Endothelial cell of umbilical vein (primary cell): ENCODE results near the gene TMEM63B. TPM values are rescaled to one million over a fixed set of nuclear protein-coding genes. Genes with fewer than 3 reads are reported as not detected.

Experiments used
- BruUV-seq: library from RNA; stranded (reverse); fragments of 400-500 nt; replicated peaks from 2 replicates; lab custom pipeline; 2021; lab: Mats Ljungman, UMichigan
- CTCF ChIA-PET: fragments of 300-600, 350-600 bp; sonication (Branson Sonifier 250); formaldehyde crosslinking; loops from one replicate; lab custom pipeline; 2021; ENCODE audit warnings: antibody characterized with exemption, inconsistent platforms; lab: Charles Lee
- POLR2A ChIA-PET: fragments of 300-600, 350-600 bp; sonication (Branson Sonifier 250); formaldehyde crosslinking; loops from one replicate; lab custom pipeline; 2021; ENCODE audit warnings: antibody characterized with exemption, inconsistent platforms; lab: Charles Lee
- DNase-seq: peaks from one replicate; pipeline ENCODE4 v3.0.0-alpha.2; 2011; ENCODE audit warnings: low read depth, low spot score
- FAIRE-seq: peaks from 2 replicates; lab custom pipeline; 2011; peaks lifted over from hg19 to GRCh38; lab: Jason Lieb, UNC
- H2AFZ ChIP-seq: 2 replicates; pipeline ENCODE4 v1.6.0; 2012; ENCODE audit warnings: low read depth, low read length, control low read depth, inconsistent platforms
- H3K27ac ChIP-seq: 2 replicates; pipeline ENCODE4 v1.5.1; 2011; ENCODE audit warnings: low read depth, mild to moderate bottlenecking, control low read depth, low read length, moderate library complexity; ENCODE audit not compliant: insufficient read depth
- H3K27me3 ChIP-seq, 2 experiments: 2 replicates each; pipeline versions ENCODE4 v1.6.0 to v1.6.1; 2011; ENCODE audit warnings: low read length in 2 of 2, mixed read lengths in 1 of 2; ENCODE audit not compliant: control insufficient read depth in 2 of 2, insufficient read depth in 2 of 2
- H3K36me3 ChIP-seq, 2 experiments: 2 replicates in 1 of 2; 3 replicates in 1 of 2; pipeline ENCODE4 v1.5.1; 2011; ENCODE audit warnings: low read length in 2 of 2, mild to moderate bottlenecking in 1 of 2, moderate library complexity in 1 of 2; ENCODE audit not compliant: control insufficient read depth in 2 of 2, insufficient read depth in 2 of 2; ENCODE audit errors: extremely low read depth in 1 of 2
- H3K4me1 ChIP-seq: 3 replicates; pipeline ENCODE4 v1.5.1; 2011; ENCODE audit warnings: mild to moderate bottlenecking, low read length; ENCODE audit not compliant: control insufficient read depth, insufficient read depth; ENCODE audit errors: extremely low read depth
- H3K4me2 ChIP-seq: 2 replicates; pipeline ENCODE4 v1.6.1; 2011; ENCODE audit warnings: low read length, control low read depth, mixed read lengths; ENCODE audit not compliant: insufficient read depth
- H3K4me3 ChIP-seq, 3 experiments: fragments of 200-600 bp in 1 of 3; sonication (generic), shearing (Covaris generic) in 1 of 3; replicated peaks in 1 of 3; 2 replicates each; pipeline ENCODE4 v1.5.1; 2011 to 2016; ENCODE audit warnings: control low read depth in 3 of 3, low read length in 3 of 3, mild to moderate bottlenecking in 2 of 3, inconsistent platforms in 1 of 3, low read depth in 1 of 3, moderate library complexity in 1 of 3; ENCODE audit not compliant: insufficient read depth in 1 of 3
- H3K79me2 ChIP-seq: 2 replicates; pipeline ENCODE4 v1.6.0; 2012; ENCODE audit warnings: low read length, inconsistent platforms; ENCODE audit not compliant: control insufficient read depth, insufficient read depth
- H3K9ac ChIP-seq: replicated peaks from 2 replicates; pipeline ENCODE3; 2011; ENCODE audit warnings: low read length, control low read depth; ENCODE audit not compliant: insufficient read depth; ENCODE audit errors: extremely low read depth
- H3K9me1 ChIP-seq: replicated peaks from 3 replicates; pipeline ENCODE4 v1.6.0; 2011; ENCODE audit warnings: mild to moderate bottlenecking, low read length; ENCODE audit not compliant: control insufficient read depth, insufficient read depth; ENCODE audit errors: extremely low read depth
- H3K9me3 ChIP-seq: replicated peaks from 2 replicates; pipeline ENCODE4 v1.5.1; 2012; ENCODE audit warnings: low read length, inconsistent platforms; ENCODE audit not compliant: control insufficient read depth, insufficient read depth
- H4K20me1 ChIP-seq: replicated peaks from 2 replicates; pipeline ENCODE3; 2011; ENCODE audit warnings: mild to moderate bottlenecking, low read length; ENCODE audit not compliant: control insufficient read depth, insufficient read depth; ENCODE audit errors: extremely low read depth
- JUN ChIP-seq: IDR thresholded peaks from 2 replicates; pipeline ENCODE4 v1.6.1; 2011; ENCODE audit warnings: borderline replicate concordance, low read depth; ENCODE audit not compliant: insufficient read length, insufficient read depth
- MYC ChIP-seq: IDR thresholded peaks from one replicate; pipeline ENCODE4 v1.6.1; 2011; ENCODE audit warnings: mild to moderate bottlenecking, low read depth, low read length
- POLR2A ChIP-seq: IDR thresholded peaks from 2 replicates; pipeline ENCODE4 v1.6.1; 2012; ENCODE audit warnings: low read depth, mild to moderate bottlenecking, control low read depth, low read length
- POLR2AphosphoS5 ChIP-seq: IDR thresholded peaks from 2 replicates; pipeline ENCODE4 v1.6.1; 2012; ENCODE audit warnings: low read depth, mild to moderate bottlenecking, control low read depth, low read length, moderate library complexity; ENCODE audit not compliant: insufficient read depth
- dilution Hi-C: fragments of 300-500 bp; cut with MboI; formaldehyde crosslinking; loops from one replicate; pipeline ENCODE4 v1.15.0; 2019; ENCODE audit warnings: low sequenced_read_pairs; ENCODE audit not compliant: extremely low pct_ligation_motif_present
- intact Hi-C: fragments of 100-400 bp; cut with micrococcal nuclease; formaldehyde crosslinking; loops from one replicate; pipeline ENCODE4 v1.10.0; 2022
- polyA plus RNA-seq, 4 experiments: library from polyadenylated mRNA; depleted of rRNA in 3 of 4; stranded (reverse) in 3 of 4; unstranded in 1 of 4; fragments of >200 nt; gene quantifications; 2 replicates each; pipeline versions ENCODE4 v1.2.1 to v1.2.3, GENCODE V29; 2011 to 2012; ENCODE audit warnings: missing spikeins in 1 of 4
- total RNA-seq: library from RNA; stranded (reverse); gene quantifications from 2 replicates; pipeline ENCODE4 v1.2.3, GENCODE V29; 2021
- TF ChIP-seq, protein P1 (sequence below), 2 donors: IDR thresholded peaks; 1 replicate in 1 of 2; 2 replicates in 1 of 2; pipeline ENCODE4 v1.5.1; 2011; ENCODE audit warnings: low read length in 2 of 2, mild to moderate bottlenecking in 2 of 2, moderate library complexity in 2 of 2, control low read depth in 1 of 2, inconsistent platforms in 1 of 2, low read depth in 1 of 2; ENCODE audit not compliant: insufficient read depth in 1 of 2; ENCODE audit errors: extremely low read depth in 1 of 2
- TF ChIP-seq, protein P2 (sequence below): IDR thresholded peaks from 2 replicates; pipeline ENCODE4 v1.6.1; 2011; ENCODE audit not compliant: insufficient read depth, insufficient read length

TMEM63B gene
- total and polyA plus RNA-seq, 2 donors (not counting 3 experiments of a cell fraction or from before 2014, with no cell fraction given) = 49.7 to 56.1 TPM

GRCh38 chr6:44100088-44100550 lies 27.2 kb upstream of the TMEM63B start:
- Histone ChIP-seq H3K4me1 (peaks cover 15% of the 10 kb centered on the region), H3K4me3 (no peak overlapping the region), H3K79me2 (no peaks in the 10 kb centered on the region), H3K27ac (no peak overlapping the region), H4K20me1 (no peaks in the 10 kb centered on the region), H3K9me1 (no peaks in the 10 kb centered on the region), H3K27me3 (no peaks in the 10 kb centered on the region), H3K4me2 (no peak overlapping the region), H3K9me3 (no peaks in the 10 kb centered on the region), H3K9ac (no peak overlapping the region), H3K36me3 (peaks cover 4% of the 10 kb centered on the region in 2 experiments), H2AFZ (no peak overlapping the region)
- no TSS peak for BruUV-seq
- intact Hi-C loops = loop anchor here (1.0 kb wide), 2 partner anchors 28 to 51 kb away; no protein-coding TSS in a partner anchor
- DNase-seq (peak; percentile 52), FAIRE-seq (peak; percentile 73)
- POLR2A ChIA-PET = interaction anchor here (1.1 kb wide), 1 partner anchor 147 kb away, joined by 5 read pairs; the partner anchor contains the start of gene HSP90AB1
- CTCF ChIA-PET = interaction anchor here (0.6 to 6.6 kb wide), 23 partner anchors 10 to 326 kb away, joined by 3 to 95 read pairs (median 6); partner anchors contain the start of gene SLC35B2
- dilution Hi-C loops = loop anchor here (10.0 kb wide), 1 partner anchor 135 kb away; no protein-coding TSS in a partner anchor
- TF ChIP-seq POLR2AphosphoS5 = no peak
- TF ChIP-seq, protein P1, sequence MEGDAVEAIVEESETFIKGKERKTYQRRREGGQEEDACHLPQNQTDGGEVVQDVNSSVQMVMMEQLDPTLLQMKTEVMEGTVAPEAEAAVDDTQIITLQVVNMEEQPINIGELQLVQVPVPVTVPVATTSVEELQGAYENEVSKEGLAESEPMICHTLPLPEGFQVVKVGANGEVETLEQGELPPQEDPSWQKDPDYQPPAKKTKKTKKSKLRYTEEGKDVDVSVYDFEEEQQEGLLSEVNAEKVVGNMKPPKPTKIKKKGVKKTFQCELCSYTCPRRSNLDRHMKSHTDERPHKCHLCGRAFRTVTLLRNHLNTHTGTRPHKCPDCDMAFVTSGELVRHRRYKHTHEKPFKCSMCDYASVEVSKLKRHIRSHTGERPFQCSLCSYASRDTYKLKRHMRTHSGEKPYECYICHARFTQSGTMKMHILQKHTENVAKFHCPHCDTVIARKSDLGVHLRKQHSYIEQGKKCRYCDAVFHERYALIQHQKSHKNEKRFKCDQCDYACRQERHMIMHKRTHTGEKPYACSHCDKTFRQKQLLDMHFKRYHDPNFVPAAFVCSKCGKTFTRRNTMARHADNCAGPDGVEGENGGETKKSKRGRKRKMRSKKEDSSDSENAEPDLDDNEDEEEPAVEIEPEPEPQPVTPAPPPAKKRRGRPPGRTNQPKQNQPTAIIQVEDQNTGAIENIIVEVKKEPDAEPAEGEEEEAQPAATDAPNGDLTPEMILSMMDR (IDR thresholded peaks at IDR 0.05; ENCODE audit: extremely low read depth in 1 of 2, insufficient read depth in 1 of 2, low read depth in 1 of 2, low read length in 2 of 2) = peak; percentile 63 to 83

DNA sequence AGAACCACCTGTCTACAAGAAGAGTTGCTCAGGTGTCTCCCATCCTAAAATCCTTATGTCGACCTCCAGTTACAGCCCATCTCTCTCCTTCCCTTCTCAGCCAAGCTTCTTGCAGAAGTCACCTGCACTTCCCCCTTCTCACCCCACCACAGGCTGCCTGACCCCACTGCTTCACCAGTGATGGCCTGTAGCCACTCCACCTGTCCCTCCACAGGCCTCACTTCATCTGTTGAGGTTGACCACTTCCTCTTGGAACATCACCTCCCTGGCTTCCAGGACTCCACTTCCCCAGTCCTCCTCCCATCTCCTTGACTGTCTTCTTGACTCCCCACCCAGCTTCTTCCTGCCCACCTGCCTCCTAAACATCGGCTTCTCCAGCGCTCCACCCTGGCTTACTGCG lies 25.5 kb upstream of the TMEM63B start:
- intact Hi-C loops = no loop called here

More for the DNA sequence above, 25.5 kb upstream of the TMEM63B start:
- Histone ChIP-seq H3K27ac (no peak overlapping the region), H3K4me2 (no peak overlapping the region), H3K27me3 (no peaks in the 10 kb centered on the region), H3K9me1 (no peaks in the 10 kb centered on the region), H3K9me3 (no peaks in the 10 kb centered on the region), H2AFZ (no peak overlapping the region), H3K79me2 (no peaks in the 10 kb centered on the region), H3K36me3 (peaks cover 4% of the 10 kb centered on the region in 2 experiments), H3K9ac (no peak overlapping the region), H4K20me1 (no peaks in the 10 kb centered on the region), H3K4me1 (peaks cover 32% of the 10 kb centered on the region), H3K4me3 (no peak overlapping the region)
- dilution Hi-C loops = loop anchor here (10.0 kb wide), 1 partner anchor 133 kb away; no protein-coding TSS in a partner anchor
- FAIRE-seq (no peak), DNase-seq (no peak)
- POLR2A ChIA-PET = no interaction called here
- CTCF ChIA-PET = interaction anchor here (1.1 to 3.3 kb wide), 5 partner anchors 10 to 71 kb away, joined by 3 to 28 read pairs (median 6); partner anchors contain the start of genes MRPL14 and TMEM63B
- no TSS peak for BruUV-seq
- TF ChIP-seq JUN (no peak), POLR2AphosphoS5 (no peak), POLR2A (no peak), MYC (no peak)
- TF ChIP-seq, protein P2, sequence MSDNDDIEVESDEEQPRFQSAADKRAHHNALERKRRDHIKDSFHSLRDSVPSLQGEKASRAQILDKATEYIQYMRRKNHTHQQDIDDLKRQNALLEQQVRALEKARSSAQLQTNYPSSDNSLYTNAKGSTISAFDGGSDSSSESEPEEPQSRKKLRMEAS = no peak
